SH-SY5Y (cell line): ENCODE data around the gene C12orf56.

Experiments
- GATA2 ChIP-seq: IDR thresholded peaks from 2 replicates; pipeline ENCODE4 v1.6.1; 2011; ENCODE audit warnings: mild to moderate bottlenecking, low read depth, low read length
- GATA3 ChIP-seq: IDR thresholded peaks from 2 replicates; pipeline ENCODE4 v1.6.1; 2011; ENCODE audit warnings: low read depth, mild to moderate bottlenecking, low read length, moderate library complexity

C12orf56 gene

DNA sequence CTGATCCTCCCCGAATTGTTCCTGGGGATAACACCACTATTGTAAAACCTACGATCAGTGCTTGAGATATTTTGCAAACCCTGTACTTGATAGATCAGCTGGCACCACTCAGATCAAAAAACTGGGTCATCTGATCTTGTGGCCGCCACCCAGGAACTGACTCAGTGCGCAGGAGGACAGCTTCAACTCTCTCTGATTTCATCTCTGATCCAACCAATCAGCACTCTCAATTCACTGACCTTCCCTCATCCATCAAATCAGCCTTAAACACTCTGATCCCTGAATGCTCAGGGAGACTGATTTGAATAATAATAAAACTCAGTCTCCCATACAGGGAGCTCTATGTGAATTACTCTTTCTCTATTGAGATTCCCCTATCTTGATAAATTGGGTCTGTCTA lies 9.5 kb upstream of the C12orf56 start:
- TF ChIP-seq GATA2 (no peak), GATA3 (no peak)

DNA sequence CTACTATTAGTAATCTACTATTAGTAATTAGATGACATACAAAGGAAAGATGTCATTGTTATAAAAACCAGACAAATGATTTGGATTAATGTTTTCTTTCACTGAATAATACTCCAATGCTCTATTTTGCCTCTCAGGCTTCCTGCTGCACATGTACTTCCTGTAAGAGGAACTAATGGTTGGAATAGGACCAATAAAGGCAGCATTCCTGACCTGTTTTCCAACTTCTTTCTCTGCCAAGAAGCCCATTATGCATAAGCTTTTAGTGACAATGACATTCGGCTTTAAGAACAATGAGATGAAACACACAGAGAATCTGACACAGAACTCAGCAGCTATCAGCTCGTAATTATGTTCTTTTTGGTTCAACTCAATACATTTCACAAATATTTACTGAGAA lies 5.2 kb upstream of the C12orf56 start:
- TF ChIP-seq GATA2 (no peak), GATA3 (no peak)

DNA sequence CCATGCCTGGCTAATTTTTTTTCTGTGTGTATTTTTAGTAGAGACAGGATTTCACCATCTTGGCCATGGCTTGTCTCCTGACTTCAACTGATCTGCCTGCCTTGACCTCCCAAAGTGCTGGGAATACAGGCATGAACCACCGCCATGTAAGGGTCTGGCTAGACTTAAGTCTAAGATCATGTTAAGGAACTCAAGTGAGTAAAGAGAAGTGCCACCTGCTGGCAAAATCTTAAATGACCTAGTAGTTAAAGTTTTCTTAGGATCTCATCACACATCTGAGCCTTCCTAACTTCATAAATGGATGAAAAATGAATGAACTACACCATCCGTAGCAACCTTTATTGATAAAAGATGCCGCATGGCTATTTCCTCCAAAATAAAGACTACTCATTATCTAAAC lies 1.7 kb upstream of the C12orf56 start:
- no peak for TF ChIP-seq GATA3
- TF ChIP-seq GATA2, result no peak

DNA sequence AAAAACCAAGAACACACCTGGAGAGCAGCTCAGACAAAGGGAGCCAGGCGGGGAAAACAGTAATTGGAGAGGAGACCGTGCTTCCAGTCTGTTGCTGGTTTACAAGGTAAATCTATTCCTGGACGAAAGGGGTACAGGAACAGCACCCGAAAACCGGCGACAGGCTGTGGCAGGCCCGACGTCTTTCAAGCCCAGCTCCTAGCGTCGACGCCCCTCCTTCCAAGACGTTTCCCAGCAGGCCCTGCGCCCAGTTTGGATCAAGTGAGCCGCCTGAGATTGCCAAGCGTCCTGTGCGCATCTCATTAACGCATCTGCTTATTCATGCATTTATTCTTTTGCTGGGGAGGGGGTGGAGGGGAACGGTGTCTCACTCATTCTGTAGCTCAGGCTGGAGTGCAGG lies 1.4 kb downstream of the C12orf56 start:
- no peak for TF ChIP-seq GATA2
- TF ChIP-seq GATA3, result no peak

DNA sequence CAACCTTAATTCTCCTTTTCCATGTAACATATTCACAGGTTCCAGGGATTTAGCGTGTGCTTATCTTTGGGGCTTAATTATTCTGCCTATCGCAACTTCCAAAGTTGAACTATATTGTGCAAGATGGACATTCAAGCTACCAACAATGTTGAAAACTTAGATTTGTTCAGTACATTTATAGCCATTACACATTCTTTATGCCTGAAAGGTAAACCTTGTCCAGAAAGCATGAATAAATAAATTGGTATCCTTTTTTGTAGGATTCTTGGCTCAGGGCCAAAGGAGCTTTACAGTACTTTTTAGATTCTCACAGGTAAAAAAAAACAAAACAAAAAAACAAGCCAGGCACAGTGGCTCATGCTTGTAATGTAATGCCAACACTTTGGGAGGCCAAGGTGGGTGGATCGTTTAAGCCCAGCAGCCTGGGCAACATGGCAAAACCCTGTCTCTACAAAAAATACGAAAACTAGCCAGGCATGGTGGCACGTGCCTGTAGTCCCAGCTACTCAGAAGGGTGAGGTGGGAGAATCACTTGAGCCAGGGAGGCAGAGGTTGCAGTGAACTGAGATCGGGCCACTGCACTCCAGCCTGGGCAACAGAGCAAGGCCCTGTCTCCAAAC lies 3.3 kb downstream of the C12orf56 start:
- TF ChIP-seq GATA3 (no peak), GATA2 (no peak)

DNA sequence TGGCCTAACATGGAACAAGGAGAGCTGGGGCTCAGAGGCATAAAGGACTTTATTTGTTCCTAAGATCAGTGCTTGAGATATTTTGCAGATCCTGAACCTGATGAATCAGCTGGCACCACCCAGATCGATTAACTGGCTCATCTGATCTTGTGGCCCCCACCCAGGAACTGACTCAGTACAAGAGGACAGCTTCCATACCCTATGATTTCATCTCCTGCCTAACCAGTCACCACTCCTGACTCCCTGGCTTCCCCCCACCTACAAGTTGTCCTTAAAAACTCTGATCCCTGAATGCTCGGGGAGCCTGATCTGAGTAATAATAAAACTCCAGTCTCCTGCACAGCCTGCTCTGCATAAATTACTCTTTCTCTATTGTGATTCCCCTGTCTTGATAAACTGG lies 5.1 kb downstream of the C12orf56 start:
- no peak for TF ChIP-seq GATA2
- TF ChIP-seq GATA3, result no peak

DNA sequence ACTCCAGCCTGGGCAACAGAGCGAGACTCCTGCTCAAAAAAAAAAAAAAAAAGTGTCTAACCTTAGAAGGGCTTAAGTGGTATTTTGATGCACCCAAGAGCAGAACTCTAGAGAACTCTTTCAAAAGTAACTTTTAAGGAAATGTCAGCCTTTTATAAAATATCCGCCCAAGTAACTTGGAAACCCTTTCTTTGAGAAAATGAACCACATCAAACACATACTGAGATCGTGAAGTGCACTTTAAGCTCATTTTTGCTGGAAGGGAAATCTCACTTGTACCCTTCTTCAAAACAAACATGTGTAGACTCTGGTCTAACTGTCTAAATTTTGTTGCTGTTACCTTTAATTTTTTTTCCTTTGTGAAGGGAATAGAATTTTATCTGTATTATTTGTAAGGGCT lies 5.5 kb downstream of the C12orf56 start:
- TF ChIP-seq GATA2, result no peak
- no peak for TF ChIP-seq GATA3

DNA sequence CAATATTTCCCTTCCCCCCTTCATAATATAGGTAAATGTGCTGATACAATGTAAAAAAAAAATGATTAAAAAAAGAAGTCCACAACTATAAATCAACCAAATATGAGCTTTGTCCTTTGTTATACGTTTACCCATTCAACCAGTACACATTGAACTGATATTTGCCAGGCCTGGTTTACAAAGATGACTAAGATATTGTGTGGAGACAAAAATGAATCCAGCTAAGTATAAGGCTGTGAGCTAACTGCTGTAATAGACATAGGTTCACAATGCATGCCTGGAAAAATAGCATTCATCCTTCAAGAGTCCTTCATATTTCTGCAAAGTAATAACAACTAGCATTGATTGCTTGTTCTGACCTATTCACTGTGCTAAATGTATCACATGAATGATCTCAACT lies 6.9 kb downstream of the C12orf56 start:
- no peak for TF ChIP-seq GATA2
- TF ChIP-seq GATA3, result no peak

DNA sequence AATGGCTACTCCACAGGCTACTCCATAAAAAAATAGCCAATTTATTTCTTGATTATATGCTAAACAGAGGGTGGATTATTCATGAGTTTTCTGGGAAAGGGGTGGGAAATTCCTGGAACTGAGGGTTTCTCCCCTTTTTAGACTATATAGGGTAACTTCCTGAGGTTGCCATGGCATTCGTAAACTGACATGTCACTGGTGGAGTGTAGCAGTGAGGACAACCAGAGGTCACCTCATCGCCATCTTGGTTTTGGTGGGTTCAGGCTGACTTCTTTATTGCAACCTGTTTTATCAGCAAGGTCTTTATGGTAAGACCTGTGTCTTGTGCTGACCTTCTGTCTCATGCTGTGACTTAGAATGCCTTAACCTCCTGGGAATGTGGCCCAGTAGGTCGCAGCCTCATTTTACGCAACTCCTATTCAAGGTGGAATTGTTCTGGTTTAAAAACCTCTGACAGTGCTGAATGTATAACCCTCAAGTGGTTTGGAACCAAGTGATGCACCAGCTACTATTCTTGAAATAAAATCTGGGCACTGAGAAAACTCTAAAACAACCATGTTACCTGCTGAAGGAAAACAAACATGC lies 27.7 kb downstream of the C12orf56 start:
- TF ChIP-seq GATA2, result no peak
- TF ChIP-seq GATA3, result no peak

DNA sequence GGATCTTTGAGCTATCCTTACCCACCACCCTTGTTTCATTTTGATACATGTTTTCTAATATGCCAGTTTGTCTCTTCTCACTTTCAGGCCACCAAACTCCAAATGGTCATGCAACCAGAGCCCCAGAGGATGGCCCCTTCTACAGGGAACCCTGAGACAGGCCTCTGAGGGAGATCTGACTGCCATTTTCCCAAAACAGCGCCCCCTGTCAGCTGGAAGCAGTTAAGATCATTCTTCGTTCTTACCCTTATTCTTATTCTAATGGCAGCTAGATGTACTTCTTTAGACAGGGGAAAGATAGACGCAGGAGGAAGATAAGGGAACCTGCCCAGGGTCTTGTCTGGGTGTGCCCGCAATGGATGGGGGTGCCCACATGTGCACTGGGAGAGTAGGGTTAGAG lies 38.4 kb downstream of the C12orf56 start:
- TF ChIP-seq GATA3 (no peak), GATA2 (no peak)

DNA sequence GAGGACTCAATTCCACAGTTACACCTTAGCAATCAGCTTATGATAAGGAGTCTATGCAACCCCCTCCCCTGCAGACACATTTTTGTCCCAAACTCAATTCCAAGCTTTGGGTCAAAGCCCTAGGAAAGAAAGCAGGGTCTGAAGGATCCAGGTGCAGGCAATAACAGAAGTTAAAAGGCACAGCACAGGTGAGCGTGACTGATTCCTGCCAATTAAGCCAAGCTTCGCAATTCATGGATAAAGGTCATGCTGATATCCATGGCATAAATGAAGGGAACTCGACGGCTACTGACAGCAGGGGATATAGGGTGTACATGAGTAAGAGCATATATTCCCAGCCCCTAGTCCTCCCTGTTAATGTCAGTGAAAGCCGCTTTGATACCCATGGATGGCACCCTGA lies 39.3 kb downstream of the C12orf56 start:
- TF ChIP-seq GATA3 (no peak), GATA2 (no peak)

DNA sequence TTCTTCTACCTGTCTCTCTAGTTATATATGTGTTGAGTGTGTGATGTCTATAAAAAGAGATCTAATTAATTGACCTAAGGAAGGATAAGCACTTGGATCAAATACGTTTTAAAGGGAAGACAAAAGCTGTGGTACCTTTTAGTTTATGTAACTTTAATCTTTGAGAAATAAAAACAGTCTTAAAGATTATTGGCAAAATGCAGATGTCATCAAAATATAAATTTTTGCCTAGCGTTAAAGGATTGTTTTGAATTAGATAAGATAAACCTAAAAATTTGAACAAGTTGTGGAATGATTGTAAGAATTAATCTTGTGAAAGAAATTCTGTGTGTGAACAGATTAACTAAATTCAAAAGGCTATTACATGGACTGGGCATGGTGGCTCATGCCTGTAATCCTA lies 42.9 kb downstream of the C12orf56 start:
- TF ChIP-seq GATA2, result no peak
- no peak for TF ChIP-seq GATA3

DNA sequence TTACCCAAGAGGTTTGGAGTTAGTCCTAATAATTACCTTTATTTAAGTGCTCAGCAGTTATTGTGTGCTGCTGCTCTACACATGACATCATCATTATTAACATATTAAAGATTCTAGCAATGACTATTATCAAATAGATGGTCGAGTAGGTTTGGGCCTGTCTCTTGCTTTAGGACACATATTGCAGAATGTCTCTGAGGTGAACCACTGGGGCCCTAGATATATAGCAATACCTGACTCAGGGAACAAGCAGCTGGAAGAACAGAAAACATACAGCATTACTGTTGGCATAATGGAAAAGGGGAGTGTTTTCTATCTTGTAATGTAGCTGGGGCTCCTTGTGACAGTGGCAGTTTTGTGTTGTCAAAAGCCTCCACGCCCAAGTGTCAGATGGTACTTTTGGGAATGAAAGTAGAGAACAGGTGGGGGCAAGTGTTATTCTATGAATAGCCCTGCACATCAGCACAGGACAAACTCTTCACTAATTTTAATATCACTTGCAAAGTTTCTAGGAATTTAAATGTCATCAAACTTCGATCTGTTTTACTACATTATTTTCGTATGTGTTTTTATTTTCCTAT lies 54.6 kb downstream of the C12orf56 start:
- no peak for TF ChIP-seq GATA2
- TF ChIP-seq GATA3, result no peak

DNA sequence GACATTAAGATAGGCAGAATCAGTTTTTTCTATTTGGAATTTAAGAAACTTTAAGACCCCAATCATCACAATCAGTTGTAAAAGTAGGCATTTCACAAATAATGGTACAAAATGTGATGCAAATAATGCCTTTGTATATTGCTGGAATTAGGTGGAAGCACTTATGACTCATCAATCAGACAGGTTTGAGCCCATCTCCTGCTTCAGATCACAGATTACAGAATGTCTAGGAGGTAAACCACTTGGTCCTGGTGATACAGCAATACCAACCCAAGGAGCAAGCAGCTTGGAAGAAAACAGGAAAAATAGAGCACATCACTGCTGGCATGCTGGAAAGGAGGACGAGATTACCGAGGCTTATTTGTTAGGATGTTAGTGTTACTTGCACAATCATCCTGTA lies 57.6 kb downstream of the C12orf56 start:
- no peak for TF ChIP-seq GATA2

DNA sequence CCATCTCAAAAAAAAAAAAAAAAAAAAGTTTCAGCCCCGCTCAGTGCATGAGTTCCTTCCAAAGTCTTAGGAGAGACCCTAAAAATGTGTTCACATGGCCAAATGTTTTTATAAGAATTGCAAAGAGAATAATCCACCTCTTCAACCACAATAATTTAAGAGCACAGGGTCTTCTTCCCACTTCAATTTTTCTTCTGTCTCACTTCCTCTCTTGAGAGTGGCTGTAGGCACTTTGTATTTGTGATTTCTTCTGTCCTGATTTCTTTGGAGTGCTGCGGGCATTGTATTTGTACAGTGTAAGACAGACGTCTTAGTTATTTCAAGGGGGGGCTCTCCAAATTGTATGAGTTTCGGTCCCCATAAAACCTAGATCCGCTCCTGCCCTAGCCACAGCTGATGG lies 58.3 kb downstream of the C12orf56 start:
- TF ChIP-seq GATA3 (no peak), GATA2 (no peak)
